PFSK-1 (cell line): ENCODE results near the gene DGKG.

Experiments
- FOXP2 ChIP-seq: optimal IDR thresholded peaks from 2 replicates; pipeline ENCODE3; 2011; ENCODE audit warnings: borderline replicate concordance, control low read depth, inconsistent platforms; ENCODE audit not compliant: insufficient read depth; ENCODE audit errors: extremely low read length, extremely low read depth
- POLR2AphosphoS5 ChIP-seq: IDR thresholded peaks from 2 replicates; pipeline ENCODE4 v1.6.1; 2012; ENCODE audit warnings: low read depth, mild to moderate bottlenecking, control low read depth, low read length, moderate library complexity
- REST ChIP-seq, 2 experiments: IDR thresholded peaks; 2 replicates each; pipeline versions ENCODE4 v1.6.1 to v1.8.0; 2011 to 2012; ENCODE audit warnings: low read depth in 2 of 2, low read length in 2 of 2, control low read depth in 1 of 2, inconsistent platforms in 1 of 2, mild to moderate bottlenecking in 1 of 2, moderate library complexity in 1 of 2; ENCODE audit not compliant: insufficient read depth in 1 of 2
- SIN3A ChIP-seq: IDR thresholded peaks from 2 replicates; pipeline ENCODE4 v1.6.1; 2012; ENCODE audit warnings: mild to moderate bottlenecking, low read length, moderate library complexity, borderline replicate concordance; ENCODE audit not compliant: insufficient read depth
- TAF1 ChIP-seq: IDR thresholded peaks from 2 replicates; pipeline ENCODE4 v1.6.1; 2012; ENCODE audit warnings: low read length, control low read depth, borderline replicate concordance; ENCODE audit not compliant: insufficient read depth

The DGKG gene

GRCh38 chr3:186261638-186262037, 100.4 kb downstream of the DGKG start:
- no peak for TF ChIP-seq POLR2AphosphoS5

- no peak for TF ChIP-seq SIN3A
- TF ChIP-seq FOXP2, result no peak
Measured at GRCh38 chr3:186260726-186261125, 101.3 kb downstream of the DGKG start.

GRCh38 chr3:186259612-186260383, 102.2 kb downstream of the DGKG start:
- TF ChIP-seq REST (IDR thresholded peaks at IDR 0.05; ENCODE audit: insufficient read depth in 1 of 2, low read depth in 2 of 2, low read length in 2 of 2), result no peak
- TF ChIP-seq TAF1, result no peak
- no peak for TF ChIP-seq SIN3A
- TF ChIP-seq POLR2AphosphoS5, result no peak
- no peak for TF ChIP-seq FOXP2

GRCh38 chr3:186258968-186259367, 103.1 kb downstream of the DGKG start:
- TF ChIP-seq TAF1 (no peak), REST (IDR thresholded peaks at IDR 0.05; ENCODE audit: insufficient read depth in 1 of 2, low read depth in 2 of 2, low read length in 2 of 2) (no peak), SIN3A (no peak), POLR2AphosphoS5 (no peak), FOXP2 (no peak)

- TF ChIP-seq FOXP2 (no peak), SIN3A (no peak), REST (IDR thresholded peaks at IDR 0.05; ENCODE audit: insufficient read depth in 1 of 2, low read depth in 2 of 2, low read length in 2 of 2) (no peak), TAF1 (no peak), POLR2AphosphoS5 (no peak)
Measured at GRCh38 chr3:186257866-186258265, 104.2 kb downstream of the DGKG start.

- TF ChIP-seq TAF1 (no peak), POLR2AphosphoS5 (no peak), FOXP2 (no peak), REST (IDR thresholded peaks at IDR 0.05; ENCODE audit: insufficient read depth in 1 of 2, low read depth in 2 of 2, low read length in 2 of 2) (no peak), SIN3A (no peak)
Measured at GRCh38 chr3:186255703-186256331, 106.2 kb downstream of the DGKG start.
